Naive thymus-derived CD4-positive, alpha-beta T cell (primary cell): Measurements from ENCODE around the gene ZSCAN16. TPM values are rescaled to one million over a fixed set of nuclear protein-coding genes. Genes with fewer than 3 reads are reported as not detected.
"Not testable (repeated sequence)": the region's sequence is repeated elsewhere in the genome, so short reads cannot be mapped to it uniquely, and the experiment has no call there.

Experiments used
- ATAC-seq: fragments of 150-1000 bp; cut with Tn5 transposase; 2 replicates; pipeline ENCODE4 v1.10.0; 2021; ENCODE audit warnings: mild to moderate bottlenecking, moderate library complexity
- CTCF ChIA-PET: fragments of 350-600 bp; sonication (Branson Sonifier 250); formaldehyde crosslinking; loops from one replicate; lab custom pipeline; 2021; ENCODE audit warnings: antibody characterized with exemption; lab: Charles Lee
- POLR2A ChIA-PET: fragments of 350-600 bp; sonication (Branson Sonifier 250); formaldehyde crosslinking; loops from one replicate; lab custom pipeline; 2021; ENCODE audit warnings: antibody characterized with exemption, inconsistent platforms; lab: Charles Lee
- DNase-seq, 9 donors: peaks; one replicate each; pipeline versions ENCODE4 v3.0.0 to v3.0.0-alpha.2; 2020 to 2022; ENCODE audit warnings: mixed read lengths in 1 of 9
- H3K27ac ChIP-seq: one replicate; pipeline ENCODE4 v1.7.0; 2013; ENCODE audit warnings: mild to moderate bottlenecking, low read depth, low read length, moderate library complexity
- H3K27me3 ChIP-seq, 2 donors: one replicate each; pipeline ENCODE4 v1.7.0; 2013; ENCODE audit warnings: low read length in 2 of 2, mild to moderate bottlenecking in 2 of 2, moderate library complexity in 2 of 2; ENCODE audit not compliant: control insufficient read depth in 2 of 2, insufficient read depth in 2 of 2
- H3K36me3 ChIP-seq, 3 experiments: 1 replicate in 2 of 3; 2 replicates in 1 of 3; pipeline ENCODE4 v1.7.0; 2013; ENCODE audit warnings: low read length in 3 of 3, mild to moderate bottlenecking in 3 of 3, moderate library complexity in 1 of 3; ENCODE audit not compliant: insufficient read depth in 3 of 3, control insufficient read depth in 2 of 3
- H3K4me1 ChIP-seq, 2 donors: one replicate each; pipeline ENCODE4 v1.7.0; 2013; ENCODE audit warnings: low read length in 2 of 2, mild to moderate bottlenecking in 2 of 2, moderate library complexity in 1 of 2; ENCODE audit not compliant: control insufficient read depth in 2 of 2, insufficient read depth in 2 of 2
- H3K4me3 ChIP-seq: 2 replicates; pipeline ENCODE4 v1.7.0; 2013; ENCODE audit warnings: mild to moderate bottlenecking, low read length
- H3K9me3 ChIP-seq, 3 experiments: 1 replicate in 2 of 3; 2 replicates in 1 of 3; pipeline ENCODE4 v1.7.0; 2013; ENCODE audit warnings: low read length in 3 of 3; ENCODE audit not compliant: control insufficient read depth in 2 of 3
- H3K27ac Mint-ChIP-seq, 9 donors: one replicate each; pipeline ENCODE4 v1.8.0; 2020 to 2022; ENCODE audit warnings: mixed read lengths in 9 of 9, mild to moderate bottlenecking in 8 of 9, moderate library complexity in 5 of 9, inconsistent platforms in 2 of 9
- H3K27me3 Mint-ChIP-seq, 5 donors: one replicate each; pipeline ENCODE4 v1.8.0; 2021 to 2022; ENCODE audit warnings: mixed read lengths in 5 of 5, mild to moderate bottlenecking in 1 of 5
- H3K36me3 Mint-ChIP-seq, 5 donors: one replicate each; pipeline ENCODE4 v1.8.0; 2020 to 2022; ENCODE audit warnings: mixed read lengths in 5 of 5, mild to moderate bottlenecking in 3 of 5, inconsistent platforms in 1 of 5
- H3K4me1 Mint-ChIP-seq, 7 donors: one replicate each; pipeline ENCODE4 v1.8.0; 2020 to 2022; ENCODE audit warnings: mixed read lengths in 7 of 7, mild to moderate bottlenecking in 3 of 7, inconsistent platforms in 1 of 7
- H3K4me3 Mint-ChIP-seq, 10 donors: one replicate each; pipeline ENCODE4 v1.8.0; 2020 to 2022; ENCODE audit warnings: mild to moderate bottlenecking in 10 of 10, mixed read lengths in 10 of 10, moderate library complexity in 6 of 10, inconsistent platforms in 2 of 10
- H3K9me3 Mint-ChIP-seq, 11 donors: one replicate each; pipeline ENCODE4 v1.8.0; 2020 to 2022; ENCODE audit warnings: mixed read lengths in 11 of 11, mild to moderate bottlenecking in 4 of 11, inconsistent platforms in 1 of 11, moderate library complexity in 1 of 11
- intact Hi-C, 2 donors: fragments of 100-400 bp; cut with micrococcal nuclease; formaldehyde crosslinking; loops; one replicate each; pipeline ENCODE4 v1.15.1; 2023
- polyA plus RNA-seq, 2 donors: library from polyadenylated mRNA; unstranded; fragments of 300-500 nt; fragmentation: Illumina TruSeq; gene quantifications; one replicate each; pipeline ENCODE4 v1.2.3, GENCODE V29; 2021
- total RNA-seq, 6 experiments: library from RNA in 5 of 6; stranded (reverse) in 5 of 6; gene quantifications; 1 replicate in 5 of 6; 2 replicates in 1 of 6; pipeline ENCODE4 v1.2.3 and lab custom pipeline; 2021 to 2026

Gene ZSCAN16
- 10 to 100 TPM in 2 of 5 experiments, 1 to 10 TPM in 3; 6.4 to 13.9 (median 7.6) TPM for total RNA-seq
- polyA plus RNA-seq: 10 to 100 TPM; 13.6 to 15.7 TPM
- 9.2 reads per million, percentile 34 among the genes with 10 or more reads in this experiment for total RNA-seq (lab: John Stamatoyannopoulos, UW)

DNA sequence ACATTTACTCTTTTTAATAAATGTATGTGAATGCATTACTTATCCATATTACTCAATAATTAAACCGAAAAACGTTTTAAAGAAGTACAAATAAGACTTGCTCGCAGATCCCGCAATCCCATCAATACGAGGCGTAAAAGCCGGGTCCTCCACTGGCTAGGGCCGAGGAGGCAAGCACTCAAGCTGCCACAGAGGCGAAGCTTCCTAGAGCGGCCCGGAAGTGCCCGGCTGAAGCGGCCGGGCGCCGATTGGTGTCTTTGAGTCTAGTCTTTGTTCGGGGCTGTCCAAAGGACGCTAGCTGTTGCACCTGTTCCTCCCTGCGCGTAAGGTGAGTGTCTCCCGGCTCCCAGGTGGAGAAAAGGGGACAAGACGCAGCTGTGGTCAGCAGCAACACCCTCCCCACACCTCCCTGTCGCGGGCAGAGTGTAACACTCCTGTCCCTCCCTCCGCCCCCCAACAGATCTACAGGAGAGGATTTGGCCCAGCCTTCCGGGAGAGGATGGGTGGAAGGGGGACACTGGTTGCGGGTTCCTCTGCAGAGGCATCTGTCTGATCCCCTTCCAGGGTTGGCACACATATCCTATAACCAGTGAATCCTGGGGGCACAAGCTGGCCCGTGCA, at the start of gene ZSCAN16:
Gene ZSCAN16, plus strand, starts transcription at position 260 of the 621 bp plus-strand sequence. CDS start 835 bp downstream, outside the sequence.
- Histone ChIP-seq H3K27me3 (no peaks in the 10 kb centered on the region), H3K27ac (peak within 1 kb of the TSS; percentile 93), H3K4me3 (peak within 1 kb of the TSS; percentile 86), H3K36me3 (peaks cover 0 to 23% (median 0%) of the 10 kb centered on the region in 3 experiments), H3K9me3 (no peaks in the 10 kb centered on the region), H3K4me1 (peaks cover 12 to 16% of the 10 kb centered on the region in 2 donors)
- Mint-ChIP-seq H3K27me3 (no peaks in the 10 kb centered on the region), H3K27ac (peak within 1 kb of the TSS; percentile 83 to 99 (median 96)), H3K4me1 (peaks cover 35 to 55% (median 49%) of the 10 kb centered on the region in 7 donors), H3K9me3 (no peaks in the 10 kb centered on the region), H3K36me3 (peaks cover 0 to 34% (median 10%) of the 10 kb centered on the region in 5 donors), H3K4me3 (peak within 1 kb of the TSS; percentile 80 to 98 (median 95))
- ChIA-PET CTCF (interaction anchor here (0.9 to 2.1 kb wide), 2 partner anchors 9 to 20 kb away, joined by 3 to 4 read pairs; no protein-coding TSS in a partner anchor), POLR2A (interaction anchor here (0.9 to 7.6 kb wide), 7 partner anchors 15 to 293 kb away, joined by 3 to 75 read pairs (median 4); partner anchors contain the start of genes ZKSCAN4, ZKSCAN8 and ZSCAN26)
- peak; percentile 43 to 72 (median 59) for DNase-seq
- intact Hi-C loops: loop anchor here (1.0 kb wide), 8 partner anchors 12 to 275 kb away; partner anchors contain the start of genes ZKSCAN8 (in 2 of the 2), ZKSCAN4 (in 1 of the 2), ZSCAN12 (in 1 of the 2) and ZSCAN26 (in 1 of the 2)
- peak; percentile 86 for ATAC-seq

DNA sequence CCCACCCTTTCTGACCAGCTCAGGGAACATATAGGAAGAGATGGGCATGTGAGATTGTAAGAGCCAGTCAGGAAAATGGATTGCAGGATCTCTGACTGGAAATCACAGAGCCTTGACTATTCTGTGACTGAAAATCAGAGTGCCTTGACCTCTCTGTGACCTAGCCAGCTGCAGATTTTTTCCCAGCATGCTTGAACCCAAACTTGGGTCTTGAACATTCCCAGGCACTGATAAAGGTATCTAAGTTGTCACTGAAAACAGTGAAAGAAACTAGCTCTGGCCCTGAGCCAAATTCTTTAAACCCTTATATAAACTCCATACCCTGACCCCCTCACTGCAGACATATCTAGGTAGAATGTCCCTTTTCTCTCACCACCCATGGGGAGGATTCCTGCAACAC, 46.4 kb upstream of the ZSCAN16 start:
- H3K4me1 Mint-ChIP-seq: peaks cover 12 to 27% (median 16%) of the 10 kb centered on the region in 7 donors
- CTCF ChIA-PET: interaction anchor here (0.6 kb wide), 1 partner anchor 38 kb away, joined by 4 read pairs; no protein-coding TSS in a partner anchor
- DNase-seq (no peak), ATAC-seq (no peak)
- no peaks in the 10 kb centered on the region for H3K9me3 ChIP-seq
- H3K27ac Mint-ChIP-seq: peak overlapping the region in 1 of 9 donors; percentile 26
- POLR2A ChIA-PET: no interaction called here
- intact Hi-C loops: no loop called here
- peaks cover 6 to 7% of the 10 kb centered on the region in 2 donors for H3K4me1 ChIP-seq
- H3K27me3 Mint-ChIP-seq: peaks cover 0 to 7% (median 3%) of the 10 kb centered on the region in 5 donors
- H3K9me3 Mint-ChIP-seq: peaks cover 0 to 6% (median 0%) of the 10 kb centered on the region in 11 donors
- H3K36me3 Mint-ChIP-seq: peaks cover 0 to 4% (median 0%) of the 10 kb centered on the region in 5 donors
- H3K36me3 ChIP-seq: no peaks in the 10 kb centered on the region
- no peak overlapping the region for H3K27ac ChIP-seq
- H3K4me3 ChIP-seq: no peak overlapping the region
- H3K27me3 ChIP-seq: no peaks in the 10 kb centered on the region
- H3K4me3 Mint-ChIP-seq: peak overlapping the region in 3 of 10 donors; percentile 12 to 61 (median 31)

DNA sequence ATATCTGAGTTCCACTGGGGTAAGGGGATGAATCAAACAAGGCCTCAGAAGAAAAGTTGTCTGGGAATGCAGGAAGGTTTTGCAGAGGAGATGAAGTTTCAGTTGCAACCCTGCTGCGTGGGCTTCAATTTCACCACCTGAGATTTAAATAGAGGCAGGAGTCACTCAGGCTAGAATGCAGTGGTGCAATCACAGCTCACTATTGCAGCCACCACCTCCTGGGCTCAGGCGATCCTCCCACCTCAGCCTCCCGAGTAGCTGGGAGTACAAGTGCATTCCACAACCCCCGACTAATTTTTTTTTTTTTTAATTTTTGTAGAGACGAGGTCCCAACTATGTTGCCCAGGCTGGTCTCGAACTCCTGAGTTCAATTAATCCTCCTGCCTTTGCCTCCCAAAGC, 45.6 kb upstream of the ZSCAN16 start:
- Histone ChIP-seq H3K9me3 (no peaks in the 10 kb centered on the region), H3K27ac (no peak overlapping the region), H3K27me3 (no peaks in the 10 kb centered on the region), H3K4me3 (no peak overlapping the region), H3K4me1 (peaks cover 6 to 7% of the 10 kb centered on the region in 2 donors), H3K36me3 (no peaks in the 10 kb centered on the region)
- peaks cover 0 to 6% (median 0%) of the 10 kb centered on the region in 11 donors for H3K9me3 Mint-ChIP-seq
- peaks cover 0 to 4% (median 0%) of the 10 kb centered on the region in 5 donors for H3K36me3 Mint-ChIP-seq
- ATAC-seq (no peak), DNase-seq (no peak)
- H3K4me3 Mint-ChIP-seq: peak overlapping the region in 8 of 10 donors; percentile 12 to 61 (median 40)
- H3K27me3 Mint-ChIP-seq: peaks cover 0 to 3% (median 0%) of the 10 kb centered on the region in 5 donors
- H3K27ac Mint-ChIP-seq: peak overlapping the region in 4 of 9 donors; percentile 15 to 99 (median 64)
- CTCF ChIA-PET: no interaction called here
- H3K4me1 Mint-ChIP-seq: peaks cover 12 to 27% (median 16%) of the 10 kb centered on the region in 7 donors
- POLR2A ChIA-PET: interaction anchor here (0.6 kb wide), 1 partner anchor 49 kb away, joined by 4 read pairs; no protein-coding TSS in a partner anchor
- intact Hi-C loops: no loop called here

DNA sequence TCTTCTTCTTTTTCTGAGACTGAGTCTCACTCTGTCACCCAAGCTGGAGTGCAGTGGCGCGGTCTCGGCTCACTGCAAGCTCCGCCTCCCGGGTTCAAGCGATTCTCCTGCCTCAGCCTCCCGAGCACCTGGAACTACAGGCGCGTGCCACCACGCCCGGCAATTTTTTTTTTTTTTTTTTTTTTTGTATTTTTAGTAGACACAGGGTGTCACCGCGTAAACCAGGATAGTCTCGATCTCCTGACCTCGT, 44.1 kb upstream of the ZSCAN16 start, which contains the start of gene ZNF165:
Gene ZNF165, plus strand, starts transcription at position 188 of the 250 bp plus-strand sequence. CDS start 4,913 bp downstream, outside the sequence.
- H3K36me3 ChIP-seq, H3K4me1 ChIP-seq, H3K36me3 Mint-ChIP-seq, H3K27me3 ChIP-seq, CTCF ChIA-PET, H3K27me3 Mint-ChIP-seq, H3K9me3 Mint-ChIP-seq, H3K9me3 ChIP-seq: not testable (repeated sequence)
- H3K4me3 Mint-ChIP-seq: peak within 1 kb of the TSS; percentile 87 to 99 (median 98)
- POLR2A ChIA-PET: interaction anchor here (0.6 to 1.3 kb wide), 3 partner anchors 24 to 948 kb away, joined by 3 to 4 read pairs (median 3); a partner anchor contains a TSS
- H3K4me3 ChIP-seq: peak within 1 kb of the TSS; percentile 99
- peak in 2 of 9 donors; percentile 23 to 59 for DNase-seq
- H3K4me1 Mint-ChIP-seq: peaks cover 12 to 27% (median 16%) of the 10 kb centered on the region in 7 donors
- peak within 1 kb of the TSS; percentile 97 for H3K27ac ChIP-seq
- ATAC-seq: peak; percentile 33
- intact Hi-C loops: loop anchor here (1.0 to 10.0 kb wide), 19 partner anchors 57 to 1987 kb away; partner anchors contain the start of genes ZKSCAN4 (in 2 of the 2), ZSCAN23 (in 2 of the 2), ABT1 (in 1 of the 2) and PPP1R11 (in 1 of the 2)
- peak within 1 kb of the TSS; percentile 84 to 99 (median 98) for H3K27ac Mint-ChIP-seq

DNA sequence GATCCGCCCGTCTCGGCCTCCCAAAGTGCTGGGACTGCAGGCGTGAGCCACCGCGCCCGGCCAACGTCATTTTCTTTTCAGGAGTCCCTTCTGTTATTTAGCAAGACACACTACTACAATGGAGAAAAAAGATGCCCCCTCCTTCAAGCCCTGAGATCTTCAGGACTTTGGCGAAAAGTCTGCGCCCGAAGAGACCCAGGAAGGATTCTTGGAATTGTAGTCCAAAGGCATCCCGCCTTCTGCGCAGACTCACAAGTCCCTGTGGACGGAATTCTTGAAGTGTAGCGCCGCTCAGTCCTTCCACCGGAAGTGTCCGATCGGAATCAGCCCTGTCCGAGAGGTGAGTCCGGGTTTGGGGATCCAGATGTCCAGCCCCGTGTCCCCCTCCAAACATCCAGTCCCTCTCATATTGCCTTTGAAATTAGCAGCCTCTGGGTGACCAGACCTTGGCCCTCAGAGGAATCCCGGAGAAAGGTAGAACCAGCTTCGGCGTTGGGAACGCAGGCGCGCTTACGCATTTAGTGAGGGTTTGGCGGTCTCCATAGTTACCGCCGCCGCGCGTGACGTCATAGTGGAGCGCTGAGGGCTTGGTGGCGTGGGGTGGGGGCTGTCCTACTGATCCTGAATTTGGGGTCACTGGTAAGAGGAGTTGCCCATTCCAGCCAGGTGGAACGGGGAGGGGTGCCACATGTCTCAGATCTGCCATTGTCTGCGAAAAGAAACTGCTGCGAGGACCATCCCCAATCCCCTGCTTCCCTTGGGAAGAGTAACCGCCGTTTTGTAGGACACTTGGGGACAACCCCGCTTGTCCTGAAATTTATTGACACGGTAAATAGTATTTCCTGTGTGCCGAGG, 43.6 kb upstream of the ZSCAN16 start:
- DNase-seq (peak; percentile 89 to 94 (median 93)), ATAC-seq (peak; percentile 85)
- ChIA-PET CTCF (no interaction called here), POLR2A (interaction anchor here (0.6 to 1.3 kb wide), 5 partner anchors 23 to 948 kb away, joined by 3 to 4 read pairs (median 3); partner anchors contain the start of gene ZKSCAN4)
- Histone ChIP-seq H3K36me3 (no peaks in the 10 kb centered on the region), H3K4me3 (peak overlapping the region; percentile 99), H3K27me3 (no peaks in the 10 kb centered on the region), H3K27ac (peak overlapping the region; percentile 97), H3K4me1 (peaks cover 6 to 7% of the 10 kb centered on the region in 2 donors), H3K9me3 (no peaks in the 10 kb centered on the region)
- intact Hi-C loops: loop anchor here (1.0 to 10.0 kb wide), 27 partner anchors 23 to 1986 kb away; partner anchors contain the start of genes ZKSCAN4 (in 2 of the 2), ZKSCAN8 (in 2 of the 2), ZSCAN16 (in 2 of the 2) and ZSCAN23 (in 2 of the 2)
- peaks cover 0 to 6% (median 0%) of the 10 kb centered on the region in 11 donors for H3K9me3 Mint-ChIP-seq
- peaks cover 0 to 11% (median 7%) of the 10 kb centered on the region in 5 donors for H3K36me3 Mint-ChIP-seq
- peaks cover 0 to 3% (median 0%) of the 10 kb centered on the region in 5 donors for H3K27me3 Mint-ChIP-seq
- H3K4me1 Mint-ChIP-seq: peaks cover 12 to 27% (median 16%) of the 10 kb centered on the region in 7 donors
- peak overlapping the region; percentile 84 to 99 (median 98) for H3K27ac Mint-ChIP-seq
- peak overlapping the region; percentile 87 to 99 (median 98) for H3K4me3 Mint-ChIP-seq
